Activated CD4-positive, alpha-beta T cell treated with anti-CD3 and anti-CD28 coated beads for 36 hours (primary cell): ENCODE measurements around the gene PHF23. TPM values are rescaled to one million over a fixed set of nuclear protein-coding genes. Genes with fewer than 3 reads are reported as not detected.

Experiments
- ATAC-seq: fragments of 200-7000 bp; cut with Tn5 transposase; one replicate; pipeline ENCODE4 v1.10.0; 2021; ENCODE audit warnings: mild to moderate bottlenecking, moderate library complexity
- CTCF ChIA-PET: fragments of 350-600 bp; sonication (Branson Sonifier 250); formaldehyde crosslinking; loops from one replicate; lab custom pipeline; 2021; ENCODE audit warnings: antibody characterized with exemption; lab: Charles Lee
- POLR2A ChIA-PET: fragments of 350-600 bp; sonication (Branson Sonifier 250); formaldehyde crosslinking; loops from one replicate; lab custom pipeline; 2021; ENCODE audit warnings: antibody characterized with exemption, inconsistent platforms; lab: Charles Lee
- DNase-seq: peaks from one replicate; pipeline ENCODE4 v3.0.0-alpha.2; 2020
- H3K27ac Mint-ChIP-seq: one replicate; pipeline ENCODE4 v1.8.0; 2021; ENCODE audit warnings: mixed read lengths
- H3K27me3 Mint-ChIP-seq: one replicate; pipeline ENCODE4 v1.8.0; 2021; ENCODE audit warnings: mixed read lengths
- H3K36me3 Mint-ChIP-seq: one replicate; pipeline ENCODE4 v1.8.0; 2021; ENCODE audit warnings: low read depth, mixed read lengths
- H3K4me1 Mint-ChIP-seq: one replicate; pipeline ENCODE4 v1.8.0; 2021; ENCODE audit warnings: mixed read lengths
- H3K4me3 Mint-ChIP-seq: one replicate; pipeline ENCODE4 v1.8.0; 2021; ENCODE audit warnings: mild to moderate bottlenecking, moderate library complexity, mixed read lengths
- H3K9me3 Mint-ChIP-seq: one replicate; pipeline ENCODE4 v1.8.0; 2021; ENCODE audit warnings: low read depth, mixed read lengths
- intact Hi-C, 2 experiments: fragments of 100-400 bp; cut with DNase I in 1 of 2; cut with micrococcal nuclease in 1 of 2; formaldehyde crosslinking; loops; one replicate each; pipeline versions ENCODE4 v1.14.2 to v1.15.1; 2022 to 2024; cut with DNase I, micrococcal nuclease
- total RNA-seq, 2 experiments: library from RNA; stranded (reverse); gene quantifications; one replicate each; pipeline ENCODE4 v1.2.3, GENCODE V29; 2021

The PHF23 gene
- 10 to 100 TPM; 23.6 to 35.2 TPM for total RNA-seq

DNA sequence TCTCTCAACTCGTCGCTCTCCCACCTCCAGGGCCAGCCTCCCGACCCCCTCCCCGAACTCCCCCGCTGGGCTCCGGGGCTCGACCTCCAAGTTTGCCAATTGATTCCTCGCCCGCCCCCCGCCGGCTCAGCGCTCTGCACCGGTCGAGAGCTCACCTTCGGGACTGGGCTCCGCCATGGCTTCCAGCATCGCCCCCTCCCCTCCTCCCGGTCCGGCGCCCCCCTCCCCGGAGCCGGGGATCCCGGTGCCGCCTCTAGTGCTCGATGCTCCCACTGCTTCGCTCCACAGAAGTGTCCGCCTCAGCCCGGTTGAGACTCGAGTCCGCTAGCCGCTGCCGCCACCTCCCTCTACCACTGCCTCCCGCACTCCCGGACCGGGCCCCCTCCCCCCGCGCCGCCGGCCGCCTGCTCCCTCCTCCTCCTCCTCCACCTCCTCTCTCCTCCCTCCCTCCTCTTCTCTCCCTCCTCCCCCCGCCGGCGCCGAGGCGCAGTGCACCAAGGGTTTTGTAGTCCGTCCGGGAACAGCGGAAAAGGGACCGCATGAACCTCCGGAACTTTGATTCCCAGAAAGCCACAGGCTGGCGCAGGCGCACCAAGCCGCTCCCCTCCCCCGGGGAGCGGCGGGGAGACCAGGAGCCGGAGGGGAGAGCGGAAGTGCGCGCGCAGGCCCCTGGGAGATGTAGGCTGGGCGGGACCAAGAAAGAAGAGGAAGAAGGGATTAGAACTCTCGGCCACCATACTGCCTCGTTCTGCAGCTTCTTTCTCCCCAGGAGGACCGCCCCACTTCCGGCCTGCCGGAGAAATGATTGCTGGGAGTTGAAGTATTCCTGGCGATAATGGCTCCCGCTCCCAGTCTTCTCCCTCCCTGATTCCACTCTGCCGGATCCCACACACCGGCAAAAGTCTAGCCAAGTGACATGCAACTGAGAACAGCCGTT, at the start of gene PHF23:
Gene PHF23, minus strand, starts transcription at position 367 of the 937 bp plus-strand sequence. Its CDS starts 178 bp downstream, at position 189.
- CTCF ChIA-PET = interaction anchor here (0.7 to 3.5 kb wide), 6 partner anchors 12 to 193 kb away, joined by 3 to 22 read pairs (median 4); partner anchors contain the start of genes ACADVL, CTDNEP1 and DLG4
- Mint-ChIP-seq H3K27ac (peak within 1 kb of the TSS; percentile 93), H3K4me1 (peaks cover 61% of the 10 kb centered on the region), H3K27me3 (no peaks in the 10 kb centered on the region), H3K36me3 (peaks cover 43% of the 10 kb centered on the region), H3K4me3 (peak within 1 kb of the TSS; percentile 97), H3K9me3 (no peaks in the 10 kb centered on the region)
- ATAC-seq = peak; percentile 74
- POLR2A ChIA-PET = interaction anchor here (0.6 to 1.2 kb wide), 5 partner anchors 10 to 204 kb away, joined by 3 to 5 read pairs (median 3); partner anchors contain the start of genes CTDNEP1, ELP5 and SLC16A13
- DNase-seq = peak; percentile 99
- intact Hi-C loops = loop anchor here (1.0 to 10.0 kb wide), 17 partner anchors 13 to 1753 kb away; partner anchors contain the start of genes CTC1 (in 1 of the 2), DERL2 (in 1 of the 2), EIF5A (in 1 of the 2) and ELP5 (in 1 of the 2)

DNA sequence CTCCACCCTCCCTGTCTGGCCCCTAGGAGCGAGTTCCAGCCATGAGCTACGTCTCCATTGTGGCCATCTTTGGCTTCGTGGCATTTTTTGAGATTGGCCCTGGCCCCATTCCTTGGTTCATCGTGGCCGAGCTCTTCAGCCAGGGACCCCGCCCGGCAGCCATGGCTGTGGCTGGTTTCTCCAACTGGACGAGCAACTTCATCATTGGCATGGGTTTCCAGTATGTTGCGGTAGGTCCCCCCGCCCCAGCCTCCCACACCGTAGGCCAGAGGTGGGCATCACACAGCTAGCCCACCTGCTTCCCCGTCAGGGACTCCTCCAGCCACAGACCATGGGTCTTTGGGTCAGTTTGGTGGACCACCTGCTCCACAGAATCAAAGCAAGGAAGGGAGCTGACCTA, 46.4 kb upstream of the PHF23 start:
- no peaks in the 10 kb centered on the region for H3K9me3 Mint-ChIP-seq
- peaks cover 17% of the 10 kb centered on the region for H3K27me3 Mint-ChIP-seq
- intact Hi-C loops = no loop called here
- ChIA-PET CTCF (interaction anchor here (1.2 to 2.5 kb wide), 2 partner anchors 11 to 13 kb away, joined by 3 to 12 read pairs; no protein-coding TSS in a partner anchor), POLR2A (interaction anchor here (1.2 kb wide), 1 partner anchor 28 kb away, joined by 3 read pairs; no protein-coding TSS in a partner anchor)
- peaks cover 17% of the 10 kb centered on the region for H3K4me1 Mint-ChIP-seq
- H3K36me3 Mint-ChIP-seq = no peaks in the 10 kb centered on the region
- DNase-seq (no peak), ATAC-seq (no peak)
- no peak overlapping the region for H3K27ac Mint-ChIP-seq
- no peak overlapping the region for H3K4me3 Mint-ChIP-seq

DNA sequence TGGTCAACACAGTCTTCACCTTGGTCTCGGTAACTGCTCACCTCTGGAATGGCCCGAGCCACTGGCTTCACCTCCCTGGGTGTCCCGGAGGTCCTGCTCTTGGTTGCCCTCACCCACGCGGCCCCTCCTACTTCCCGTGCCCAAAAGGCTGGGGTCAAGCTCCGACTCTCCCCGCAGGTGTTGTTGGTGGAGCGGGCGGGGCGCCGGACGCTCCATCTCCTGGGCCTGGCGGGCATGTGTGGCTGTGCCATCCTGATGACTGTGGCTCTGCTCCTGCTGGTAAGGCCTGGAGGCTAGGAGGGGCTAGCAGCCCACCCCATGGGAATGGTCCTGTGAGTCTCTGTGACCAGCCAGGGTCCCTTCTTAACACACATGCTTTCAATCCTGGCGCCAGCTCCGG, 45.7 kb upstream of the PHF23 start:
- ChIA-PET CTCF (interaction anchor here (1.2 to 1.3 kb wide), 2 partner anchors 11 to 14 kb away, joined by 3 to 9 read pairs; no protein-coding TSS in a partner anchor), POLR2A (no interaction called here)
- Mint-ChIP-seq H3K27me3 (peaks cover 17% of the 10 kb centered on the region), H3K4me1 (peaks cover 21% of the 10 kb centered on the region), H3K4me3 (no peak overlapping the region), H3K27ac (no peak overlapping the region), H3K36me3 (no peaks in the 10 kb centered on the region), H3K9me3 (no peaks in the 10 kb centered on the region)
- intact Hi-C loops = no loop called here
- ATAC-seq = no peak
- DNase-seq = no peak

DNA sequence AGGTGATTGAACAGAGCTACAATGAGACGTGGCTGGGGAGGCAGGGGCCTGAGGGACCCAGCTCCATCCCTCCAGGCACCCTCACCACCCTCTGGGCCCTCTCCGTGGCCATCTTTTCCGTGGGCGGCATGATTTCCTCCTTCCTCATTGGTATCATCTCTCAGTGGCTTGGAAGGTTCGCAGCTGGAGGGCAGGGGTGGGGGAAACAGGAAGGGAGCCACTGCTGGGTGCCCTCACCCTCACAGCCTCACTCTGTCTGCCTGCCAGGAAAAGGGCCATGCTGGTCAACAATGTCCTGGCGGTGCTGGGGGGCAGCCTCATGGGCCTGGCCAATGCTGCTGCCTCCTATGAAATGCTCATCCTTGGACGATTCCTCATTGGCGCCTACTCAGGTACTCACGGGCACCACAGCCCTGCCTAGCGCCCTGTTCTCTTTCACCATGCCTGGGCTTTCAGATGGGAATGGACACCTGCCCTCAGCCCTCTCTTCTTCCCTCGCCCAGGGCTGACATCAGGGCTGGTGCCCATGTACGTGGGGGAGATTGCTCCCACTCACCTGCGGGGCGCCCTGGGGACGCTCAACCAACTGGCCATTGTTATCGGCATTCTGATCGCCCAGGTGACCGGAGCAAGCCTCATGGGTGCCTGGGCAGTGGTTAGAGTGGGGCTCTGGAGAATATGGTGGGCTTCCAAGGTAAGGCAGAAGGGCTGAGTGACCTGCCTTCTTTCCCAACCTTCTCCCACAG, 44.4 kb upstream of the PHF23 start:
- Mint-ChIP-seq H3K4me3 (no peak overlapping the region), H3K4me1 (peaks cover 21% of the 10 kb centered on the region), H3K9me3 (no peaks in the 10 kb centered on the region), H3K27me3 (peaks cover 17% of the 10 kb centered on the region), H3K27ac (no peak overlapping the region), H3K36me3 (no peaks in the 10 kb centered on the region)
- ChIA-PET POLR2A (interaction anchor here (0.6 kb wide), 2 partner anchors 63 to 292 kb away, joined by 3 read pairs; no protein-coding TSS in a partner anchor), CTCF (interaction anchor here (0.5 to 5.9 kb wide), 7 partner anchors 13 to 851 kb away, joined by 3 to 45 read pairs (median 4); no protein-coding TSS in a partner anchor)
- DNase-seq (no peak), ATAC-seq (no peak)
- intact Hi-C loops = no loop called here

DNA sequence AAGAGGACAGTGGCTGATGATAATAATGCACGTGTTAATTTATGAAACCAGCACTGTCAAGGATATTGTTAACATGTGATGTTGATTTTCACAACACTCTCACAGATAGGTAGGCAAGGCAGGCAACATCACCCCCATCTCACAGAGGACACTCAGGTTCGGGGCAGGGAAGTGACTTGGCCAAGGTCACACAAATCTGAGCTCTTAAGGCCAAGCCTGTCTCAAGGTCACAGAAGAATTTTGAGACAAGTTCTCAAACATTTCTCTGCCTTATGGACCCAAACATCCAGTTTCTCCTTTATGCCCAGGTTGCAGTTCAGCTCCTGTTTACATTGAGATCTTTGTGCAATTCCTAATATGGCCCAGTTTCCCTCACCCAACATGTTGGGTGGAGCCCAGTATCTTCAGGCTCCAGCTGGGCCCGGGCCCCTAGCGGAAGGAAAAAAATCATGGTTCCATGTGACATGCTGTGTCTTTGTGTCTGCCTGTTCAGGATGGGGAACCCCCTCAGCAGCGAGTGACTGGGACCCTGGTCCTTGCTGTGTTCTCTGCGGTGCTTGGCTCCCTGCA, 43.6 kb upstream of the PHF23 start:
- ATAC-seq = no peak
- Mint-ChIP-seq H3K36me3 (no peaks in the 10 kb centered on the region), H3K9me3 (no peaks in the 10 kb centered on the region), H3K4me3 (no peak overlapping the region), H3K4me1 (peaks cover 21% of the 10 kb centered on the region), H3K27me3 (peaks cover 17% of the 10 kb centered on the region), H3K27ac (no peak overlapping the region)
- peak; percentile 28 for DNase-seq
- ChIA-PET CTCF (interaction anchor here (0.5 to 5.9 kb wide), 10 partner anchors 13 to 852 kb away, joined by 3 to 45 read pairs (median 3); partner anchors contain the start of gene PHF23), POLR2A (interaction anchor here (0.6 kb wide), 2 partner anchors 176 to 293 kb away, joined by 3 read pairs; no protein-coding TSS in a partner anchor)
- intact Hi-C loops = no loop called here

DNA sequence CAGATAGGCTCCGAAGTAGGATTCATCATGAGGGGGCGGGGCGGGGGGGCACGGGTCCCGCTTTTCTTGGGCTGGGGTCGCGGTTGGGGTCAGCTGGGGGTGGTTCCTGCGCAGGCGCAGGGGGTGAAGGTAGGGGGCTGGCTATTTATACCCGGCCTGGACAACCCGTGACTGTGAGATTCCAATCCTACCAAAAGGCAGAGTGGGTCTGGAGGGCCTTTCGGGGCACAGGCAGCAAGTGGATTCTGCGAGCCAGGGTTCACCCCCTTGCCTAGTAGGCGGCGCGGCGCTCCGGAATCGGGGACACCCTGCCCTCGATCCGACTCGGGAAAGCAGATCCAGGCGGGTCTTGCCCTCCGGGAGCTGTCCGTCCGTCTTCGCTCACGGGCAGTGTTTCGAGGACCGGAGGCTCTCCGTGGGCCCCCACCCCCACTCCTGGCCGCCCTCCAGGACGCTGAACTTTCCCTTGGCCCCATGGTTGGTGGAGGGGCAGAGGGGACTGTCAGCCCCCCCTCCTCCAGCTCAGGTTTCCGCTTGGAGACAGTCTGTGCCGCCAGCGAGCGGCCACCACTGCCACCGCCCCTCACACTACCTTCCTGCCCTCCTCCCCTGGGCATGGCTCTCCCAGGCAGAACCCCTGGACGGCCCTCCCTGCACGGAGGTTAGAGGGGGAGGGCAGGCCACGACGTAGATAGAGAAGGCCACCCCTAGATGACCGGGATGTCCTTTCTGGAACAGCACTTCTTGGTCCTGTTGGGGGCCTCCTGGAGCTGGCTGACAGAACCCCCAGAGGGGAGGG, 42.9 kb upstream of the PHF23 start:
- Mint-ChIP-seq H3K4me1 (peaks cover 21% of the 10 kb centered on the region), H3K27ac (no peak overlapping the region), H3K36me3 (no peaks in the 10 kb centered on the region), H3K4me3 (peak overlapping the region; percentile 70), H3K9me3 (no peaks in the 10 kb centered on the region), H3K27me3 (peaks cover 17% of the 10 kb centered on the region)
- no peak for ATAC-seq
- POLR2A ChIA-PET = interaction anchor here (0.6 kb wide), 1 partner anchor 177 kb away, joined by 3 read pairs; no protein-coding TSS in a partner anchor
- DNase-seq = peak; percentile 24
- intact Hi-C loops = loop anchor here (1.0 to 2.0 kb wide), 15 partner anchors 25 to 279 kb away; partner anchors contain the start of genes ACAP1 (in 1 of the 2), DVL2 (in 1 of the 2), EIF5A (in 1 of the 2) and ELP5 (in 1 of the 2)
- CTCF ChIA-PET = interaction anchor here (0.6 to 5.9 kb wide), 10 partner anchors 9 to 482 kb away, joined by 3 to 45 read pairs (median 3); partner anchors contain the start of gene PHF23

DNA sequence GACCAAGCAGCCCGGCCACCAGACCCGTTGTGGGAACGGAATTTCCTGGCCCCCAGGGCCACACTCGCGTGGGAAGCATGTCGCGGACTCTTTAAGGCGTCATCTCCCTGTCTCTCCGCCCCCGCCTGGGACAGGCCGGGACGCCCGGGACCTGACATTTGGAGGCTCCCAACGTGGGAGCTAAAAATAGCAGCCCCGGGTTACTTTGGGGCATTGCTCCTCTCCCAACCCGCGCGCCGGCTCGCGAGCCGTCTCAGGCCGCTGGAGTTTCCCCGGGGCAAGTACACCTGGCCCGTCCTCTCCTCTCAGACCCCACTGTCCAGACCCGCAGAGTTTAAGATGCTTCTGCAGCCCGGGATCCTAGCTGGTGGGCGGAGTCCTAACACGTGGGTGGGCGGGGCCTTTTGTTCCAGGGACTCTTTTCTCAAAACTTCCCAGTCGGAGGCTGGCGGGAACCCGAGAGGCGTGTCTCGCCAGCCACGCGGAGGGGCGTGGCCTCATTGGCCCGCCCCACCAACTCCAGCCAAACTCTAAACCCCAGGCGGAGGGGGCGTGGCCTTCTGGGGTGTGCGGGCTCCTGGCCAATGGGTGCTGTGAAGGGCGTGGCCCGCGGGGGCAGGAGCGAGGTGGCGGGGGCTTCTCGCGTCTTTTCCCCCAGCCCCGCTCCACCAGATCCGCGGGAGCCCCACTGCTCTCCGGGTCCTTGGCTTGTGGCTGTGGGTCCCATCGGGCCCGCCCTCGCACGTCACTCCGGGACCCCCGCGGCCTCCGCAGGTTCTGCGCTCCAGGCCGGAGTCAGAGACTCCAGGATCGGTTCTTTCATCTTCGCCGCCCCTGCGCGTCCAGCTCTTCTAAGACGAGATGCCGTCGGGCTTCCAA, 42.1 kb upstream of the PHF23 start, which contains the start of gene SLC2A4:
Gene SLC2A4, plus strand, starts transcription at position 645 of the 879 bp plus-strand sequence. Its CDS starts 217 bp downstream, at position 862.
- ATAC-seq = peak; percentile 87
- no peaks in the 10 kb centered on the region for H3K9me3 Mint-ChIP-seq
- no peak within 1 kb of the TSS for H3K27ac Mint-ChIP-seq

DNA sequence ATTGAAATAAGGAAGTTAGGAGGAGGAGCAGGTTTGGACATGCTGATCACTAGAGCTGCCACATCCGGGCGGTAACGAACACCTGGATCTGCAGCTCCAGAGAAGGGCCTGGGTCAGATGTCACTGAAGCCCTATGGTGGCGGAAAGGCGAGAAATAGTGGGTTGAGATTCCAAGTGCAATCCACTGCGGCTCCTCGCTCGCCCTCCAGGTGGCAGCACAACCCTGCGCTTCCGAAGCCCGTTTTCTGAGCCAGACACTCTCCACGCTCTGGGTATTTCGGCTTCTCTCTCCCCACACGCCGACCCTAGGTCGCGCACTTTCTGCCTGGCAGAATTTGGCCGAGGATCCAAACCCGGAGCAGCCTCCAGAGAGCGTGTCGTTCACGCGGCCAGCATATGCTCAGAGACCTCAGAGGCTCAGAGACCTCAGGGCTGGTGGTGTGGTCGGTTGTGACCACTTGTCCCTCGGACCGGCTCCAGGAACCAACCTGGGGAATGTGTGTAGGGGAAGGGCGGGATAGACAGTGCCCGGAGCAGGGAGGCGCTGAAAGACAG, 41.3 kb upstream of the PHF23 start:
- ChIA-PET CTCF (interaction anchor here (0.6 to 5.9 kb wide), 17 partner anchors 16 to 935 kb away, joined by 3 to 45 read pairs (median 3); partner anchors contain the start of genes NEURL4 and NLGN2), POLR2A (interaction anchor here (0.5 to 1.0 kb wide), 2 partner anchors 16 to 33 kb away, joined by 4 read pairs; no protein-coding TSS in a partner anchor)
- no peaks in the 10 kb centered on the region for H3K36me3 Mint-ChIP-seq
- H3K27ac Mint-ChIP-seq = no peak overlapping the region
- DNase-seq (peak; percentile 92), ATAC-seq (peak; percentile 84)
- H3K9me3 Mint-ChIP-seq = no peaks in the 10 kb centered on the region
- intact Hi-C loops = loop anchor here (1.0 to 2.0 kb wide), 20 partner anchors 16 to 309 kb away; partner anchors contain the start of genes EIF5A (in 2 of the 2), ACAP1 (in 1 of the 2), DVL2 (in 1 of the 2) and ELP5 (in 1 of the 2)
- H3K4me3 Mint-ChIP-seq = peak overlapping the region; percentile 70
- peaks cover 17% of the 10 kb centered on the region for H3K27me3 Mint-ChIP-seq
- peaks cover 21% of the 10 kb centered on the region for H3K4me1 Mint-ChIP-seq

More for the DNA sequence above, 42.1 kb upstream of the PHF23 start, which contains the start of gene SLC2A4:
- Mint-ChIP-seq H3K36me3 (no peaks in the 10 kb centered on the region), H3K27me3 (peaks cover 17% of the 10 kb centered on the region), H3K4me1 (peaks cover 21% of the 10 kb centered on the region), H3K4me3 (peak within 1 kb of the TSS; percentile 70)
- POLR2A ChIA-PET = interaction anchor here (0.5 to 1.0 kb wide), 2 partner anchors 17 to 32 kb away, joined by 4 read pairs; no protein-coding TSS in a partner anchor
- peak; percentile 96 for DNase-seq
- CTCF ChIA-PET = interaction anchor here (0.7 to 5.9 kb wide), 15 partner anchors 10 to 279 kb away, joined by 3 to 45 read pairs (median 3); partner anchors contain the start of genes ACAP1, NEURL4 and NLGN2
- intact Hi-C loops = loop anchor here (1.0 to 2.0 kb wide), 15 partner anchors 26 to 280 kb away; partner anchors contain the start of genes ACAP1 (in 1 of the 2), DVL2 (in 1 of the 2), EIF5A (in 1 of the 2) and ELP5 (in 1 of the 2)
